HepG2 (cell line): Measurements from ENCODE around the gene KRTAP12-3. TPM values are rescaled to one million over a fixed set of nuclear protein-coding genes. Genes with fewer than 3 reads are reported as not detected.
A peak's percentile ranks its signal among the peaks of the same experiment; 100 is the strongest.

ENCODE experiments used
- FOSL1 ChIP-seq: sonication (generic); formaldehyde crosslinking; IDR thresholded peaks from 2 replicates; pipeline ENCODE4 v1.9.0; 2021; ENCODE audit warnings: missing genetic modification reagents, borderline replicate concordance
- HDAC2 ChIP-seq: sonication (generic); formaldehyde crosslinking; IDR thresholded peaks from 2 replicates; pipeline ENCODE4 v1.4.0; 2020; ENCODE audit warnings: missing genetic modification reagents
- HNRNPLL ChIP-seq: fragments of 200-400 bp; formaldehyde crosslinking; IDR thresholded peaks from 2 replicates; pipeline ENCODE4 v1.6.1; 2017; ENCODE audit warnings: mild to moderate bottlenecking, low read depth, low read length; ENCODE audit not compliant: poor library complexity, severe bottlenecking
- MTA1 ChIP-seq: sonication (generic); formaldehyde crosslinking; IDR thresholded peaks from 2 replicates; pipeline ENCODE4 v1.4.0; 2020; ENCODE audit warnings: missing genetic modification reagents, mild to moderate bottlenecking, borderline replicate concordance
- TCF7L2 ChIP-seq: IDR thresholded peaks from 2 replicates; pipeline ENCODE4 v1.6.1; 2011; ENCODE audit warnings: mild to moderate bottlenecking, low read depth, low read length, moderate library complexity
- XRCC5 ChIP-seq: fragments of 200-400 bp; formaldehyde crosslinking; optimal IDR thresholded peaks from 2 replicates; pipeline ENCODE3; 2017; ENCODE audit warnings: mild to moderate bottlenecking, low read length
- ZMYM3 ChIP-seq: sonication (generic); formaldehyde crosslinking; IDR thresholded peaks from 2 replicates; pipeline ENCODE4 v1.5.1; 2020; ENCODE audit warnings: mild to moderate bottlenecking, missing genetic modification reagents
- ZNF441 ChIP-seq: sonication (generic); formaldehyde crosslinking; IDR thresholded peaks from 2 replicates; pipeline ENCODE4 v1.7.0; 2021; ENCODE audit warnings: missing genetic modification reagents, borderline replicate concordance
- ZNF501 ChIP-seq: sonication (generic); formaldehyde crosslinking; IDR thresholded peaks from 2 replicates; pipeline ENCODE4 v1.5.1; 2020; ENCODE audit warnings: mild to moderate bottlenecking, moderate library complexity, missing genetic modification reagents
- ZNF543 ChIP-seq: sonication (generic); formaldehyde crosslinking; IDR thresholded peaks from 2 replicates; pipeline ENCODE4 v1.4.0; 2020; ENCODE audit warnings: mild to moderate bottlenecking, missing genetic modification reagents
- ZNF644 ChIP-seq: IDR thresholded peaks from 2 replicates; pipeline ENCODE4 v1.6.1; 2016; ENCODE audit warnings: low read depth
- ZNF839 ChIP-seq: sonication (generic); formaldehyde crosslinking; IDR thresholded peaks from 2 replicates; pipeline ENCODE4 v1.4.0; 2020; ENCODE audit warnings: missing genetic modification reagents, mild to moderate bottlenecking, borderline replicate concordance
- polyA plus RNA-seq, 8 experiments: library from polyadenylated mRNA; depleted of rRNA in 3 of 8; stranded (reverse) in 7 of 8; unstranded in 1 of 8; fragments of >200 nt; fragmentation: Illumina TruSeq in 4 of 8; extraction: Trizol in 4 of 8; gene quantifications; 2 replicates each; pipeline versions ENCODE4 v1.2.1 to v1.2.3, GENCODE V29; 2011 to 2016; ENCODE audit warnings: low read depth in 4 of 8, missing spikeins in 1 of 8, mixed read lengths in 1 of 8; ENCODE audit not compliant: insufficient read depth in 1 of 8
- total RNA-seq, 5 experiments: library from RNA; depleted of rRNA; stranded (reverse); fragments of >200 nt; fragmentation: Illumina TruSeq; extraction: Trizol; gene quantifications; 2 replicates each; pipeline ENCODE4 v1.2.3, GENCODE V29; 2016; ENCODE audit warnings: low read depth in 1 of 5
- TF ChIP-seq, protein P1 (sequence below): sonication (generic); formaldehyde crosslinking; IDR thresholded peaks from 2 replicates; pipeline ENCODE4 v1.5.1; 2020; ENCODE audit warnings: missing genetic modification reagents, mild to moderate bottlenecking, borderline replicate concordance
- TF ChIP-seq, protein P2 (sequence below): sonication (generic); formaldehyde crosslinking; IDR thresholded peaks from 2 replicates; pipeline ENCODE4 v1.4.0; 2020; ENCODE audit warnings: missing genetic modification reagents, mild to moderate bottlenecking, borderline replicate concordance
- TF ChIP-seq, protein P3 (sequence below): sonication (generic); formaldehyde crosslinking; IDR thresholded peaks from 2 replicates; pipeline ENCODE4 v1.5.0; 2020; ENCODE audit warnings: mild to moderate bottlenecking, missing genetic modification reagents, borderline replicate concordance
- TF ChIP-seq, protein P4 (sequence below): IDR thresholded peaks from 2 replicates; pipeline ENCODE4 v1.4.0; 2020; ENCODE audit warnings: mild to moderate bottlenecking, missing genetic modification reagents

The KRTAP12-3 gene
- total and polyA plus RNA-seq, 2 of the 13 experiments (the other 11 are each of a cell fraction or from before 2014, with no cell fraction given): not detected

DNA sequence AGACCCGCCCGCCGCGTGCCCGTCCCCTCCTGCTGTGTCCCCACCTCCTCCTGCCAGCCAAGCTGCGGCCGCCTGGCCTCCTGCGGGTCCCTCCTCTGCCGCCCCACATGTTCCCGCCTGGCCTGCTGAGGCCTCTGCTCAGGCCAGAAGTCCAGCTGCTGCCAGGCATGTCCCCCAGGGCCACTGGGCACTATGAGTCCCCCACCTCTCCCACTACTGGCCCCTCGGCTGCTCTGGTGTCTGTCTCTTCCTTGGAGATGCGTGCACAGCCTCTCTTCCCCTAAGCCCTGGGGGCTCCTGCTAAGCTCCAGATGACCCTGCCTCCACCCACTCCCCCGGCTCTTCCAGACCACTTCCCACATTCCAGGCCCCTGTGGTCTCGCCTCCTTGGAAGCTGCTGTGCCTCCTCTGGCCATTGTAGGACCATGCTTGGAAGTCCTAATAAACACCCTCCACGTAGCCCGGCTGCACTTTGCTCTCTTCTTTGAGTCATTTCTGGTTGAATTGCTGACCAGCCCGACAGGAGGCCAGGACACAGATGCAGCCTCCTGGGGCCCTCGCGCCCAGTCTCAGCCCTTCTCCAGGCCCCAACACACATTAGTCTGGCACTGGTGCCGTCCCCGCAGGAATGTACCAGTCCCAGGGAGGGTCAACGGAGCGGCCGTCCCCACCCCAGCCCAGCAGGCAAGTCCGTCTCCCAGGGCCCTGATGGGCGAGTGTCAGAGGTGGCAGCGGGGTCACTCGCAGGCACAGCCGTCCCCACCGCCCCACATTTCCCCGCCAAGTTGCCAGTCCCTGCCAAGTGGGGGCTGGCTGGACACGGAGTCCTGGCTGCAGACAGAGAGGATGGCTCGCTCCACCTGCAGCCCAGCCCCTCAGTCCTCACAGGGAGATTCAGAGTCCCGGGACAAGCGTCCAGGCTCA, 40.3 kb downstream of the KRTAP12-3 start (continued):
- TF ChIP-seq, protein P1, sequence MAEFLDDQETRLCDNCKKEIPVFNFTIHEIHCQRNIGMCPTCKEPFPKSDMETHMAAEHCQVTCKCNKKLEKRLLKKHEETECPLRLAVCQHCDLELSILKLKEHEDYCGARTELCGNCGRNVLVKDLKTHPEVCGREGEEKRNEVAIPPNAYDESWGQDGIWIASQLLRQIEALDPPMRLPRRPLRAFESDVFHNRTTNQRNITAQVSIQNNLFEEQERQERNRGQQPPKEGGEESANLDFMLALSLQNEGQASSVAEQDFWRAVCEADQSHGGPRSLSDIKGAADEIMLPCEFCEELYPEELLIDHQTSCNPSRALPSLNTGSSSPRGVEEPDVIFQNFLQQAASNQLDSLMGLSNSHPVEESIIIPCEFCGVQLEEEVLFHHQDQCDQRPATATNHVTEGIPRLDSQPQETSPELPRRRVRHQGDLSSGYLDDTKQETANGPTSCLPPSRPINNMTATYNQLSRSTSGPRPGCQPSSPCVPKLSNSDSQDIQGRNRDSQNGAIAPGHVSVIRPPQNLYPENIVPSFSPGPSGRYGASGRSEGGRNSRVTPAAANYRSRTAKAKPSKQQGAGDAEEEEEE (CRISPR knock-in tag): 0 out of 2 replicates have a peak, but pooled peaks have one; percentile 3
- no peak for TF ChIP-seq XRCC5
- peak; percentile 95; the same call in 1 of the 2 replicates for TF ChIP-seq ZNF543
- TF ChIP-seq, protein P2, sequence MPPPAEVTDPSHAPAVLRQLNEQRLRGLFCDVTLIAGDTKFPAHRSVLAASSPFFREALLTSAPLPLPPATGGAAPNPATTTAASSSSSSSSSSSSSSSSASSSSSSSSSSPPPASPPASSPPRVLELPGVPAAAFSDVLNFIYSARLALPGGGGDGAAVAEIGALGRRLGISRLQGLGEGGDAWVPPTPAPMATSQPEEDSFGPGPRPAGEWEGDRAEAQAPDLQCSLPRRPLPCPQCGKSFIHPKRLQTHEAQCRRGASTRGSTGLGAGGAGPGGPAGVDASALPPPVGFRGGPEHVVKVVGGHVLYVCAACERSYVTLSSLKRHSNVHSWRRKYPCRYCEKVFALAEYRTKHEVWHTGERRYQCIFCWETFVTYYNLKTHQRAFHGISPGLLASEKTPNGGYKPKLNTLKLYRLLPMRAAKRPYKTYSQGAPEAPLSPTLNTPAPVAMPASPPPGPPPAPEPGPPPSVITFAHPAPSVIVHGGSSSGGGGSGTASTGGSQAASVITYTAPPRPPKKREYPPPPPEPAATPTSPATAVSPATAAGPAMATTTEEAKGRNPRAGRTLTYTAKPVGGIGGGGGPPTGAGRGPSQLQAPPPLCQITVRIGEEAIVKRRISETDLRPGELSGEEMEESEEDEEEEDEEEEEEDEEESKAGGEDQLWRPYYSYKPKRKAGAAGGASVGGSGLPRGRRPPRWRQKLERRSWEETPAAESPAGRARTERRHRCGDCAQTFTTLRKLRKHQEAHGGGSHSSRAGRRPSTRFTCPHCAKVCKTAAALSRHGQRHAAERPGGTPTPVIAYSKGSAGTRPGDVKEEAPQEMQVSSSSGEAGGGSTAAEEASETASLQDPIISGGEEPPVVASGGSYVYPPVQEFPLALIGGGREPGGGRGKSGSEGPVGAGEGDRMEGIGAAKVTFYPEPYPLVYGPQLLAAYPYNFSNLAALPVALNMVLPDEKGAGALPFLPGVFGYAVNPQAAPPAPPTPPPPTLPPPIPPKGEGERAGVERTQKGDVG: peak; percentile 88; the same call in 1 of the 2 replicates
- TF ChIP-seq, protein P3, sequence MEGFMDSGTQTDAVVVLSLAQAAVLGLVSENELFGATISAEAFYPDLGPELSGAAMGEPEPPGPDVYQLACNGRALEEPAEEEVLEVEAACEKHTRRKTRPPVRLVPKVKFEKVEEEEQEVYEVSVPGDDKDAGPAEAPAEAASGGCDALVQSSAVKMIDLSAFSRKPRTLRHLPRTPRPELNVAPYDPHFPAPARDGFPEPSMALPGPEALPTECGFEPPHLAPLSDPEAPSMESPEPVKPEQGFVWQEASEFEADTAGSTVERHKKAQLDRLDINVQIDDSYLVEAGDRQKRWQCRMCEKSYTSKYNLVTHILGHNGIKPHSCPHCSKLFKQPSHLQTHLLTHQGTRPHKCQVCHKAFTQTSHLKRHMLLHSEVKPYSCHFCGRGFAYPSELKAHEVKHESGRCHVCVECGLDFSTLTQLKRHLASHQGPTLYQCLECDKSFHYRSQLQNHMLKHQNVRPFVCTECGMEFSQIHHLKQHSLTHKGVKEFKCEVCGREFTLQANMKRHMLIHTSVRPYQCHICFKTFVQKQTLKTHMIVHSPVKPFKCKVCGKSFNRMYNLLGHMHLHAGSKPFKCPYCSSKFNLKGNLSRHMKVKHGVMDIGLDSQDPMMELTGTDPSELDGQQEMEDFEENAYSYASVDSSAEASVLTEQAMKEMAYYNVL (CRISPR knock-in tag): no peak
- 0 out of 2 replicates have a peak, but pooled peaks have one; percentile 82 for TF ChIP-seq ZNF839
- peak; percentile 54; the same call in 1 of the 2 replicates for TF ChIP-seq ZNF441
- TF ChIP-seq, protein P4, sequence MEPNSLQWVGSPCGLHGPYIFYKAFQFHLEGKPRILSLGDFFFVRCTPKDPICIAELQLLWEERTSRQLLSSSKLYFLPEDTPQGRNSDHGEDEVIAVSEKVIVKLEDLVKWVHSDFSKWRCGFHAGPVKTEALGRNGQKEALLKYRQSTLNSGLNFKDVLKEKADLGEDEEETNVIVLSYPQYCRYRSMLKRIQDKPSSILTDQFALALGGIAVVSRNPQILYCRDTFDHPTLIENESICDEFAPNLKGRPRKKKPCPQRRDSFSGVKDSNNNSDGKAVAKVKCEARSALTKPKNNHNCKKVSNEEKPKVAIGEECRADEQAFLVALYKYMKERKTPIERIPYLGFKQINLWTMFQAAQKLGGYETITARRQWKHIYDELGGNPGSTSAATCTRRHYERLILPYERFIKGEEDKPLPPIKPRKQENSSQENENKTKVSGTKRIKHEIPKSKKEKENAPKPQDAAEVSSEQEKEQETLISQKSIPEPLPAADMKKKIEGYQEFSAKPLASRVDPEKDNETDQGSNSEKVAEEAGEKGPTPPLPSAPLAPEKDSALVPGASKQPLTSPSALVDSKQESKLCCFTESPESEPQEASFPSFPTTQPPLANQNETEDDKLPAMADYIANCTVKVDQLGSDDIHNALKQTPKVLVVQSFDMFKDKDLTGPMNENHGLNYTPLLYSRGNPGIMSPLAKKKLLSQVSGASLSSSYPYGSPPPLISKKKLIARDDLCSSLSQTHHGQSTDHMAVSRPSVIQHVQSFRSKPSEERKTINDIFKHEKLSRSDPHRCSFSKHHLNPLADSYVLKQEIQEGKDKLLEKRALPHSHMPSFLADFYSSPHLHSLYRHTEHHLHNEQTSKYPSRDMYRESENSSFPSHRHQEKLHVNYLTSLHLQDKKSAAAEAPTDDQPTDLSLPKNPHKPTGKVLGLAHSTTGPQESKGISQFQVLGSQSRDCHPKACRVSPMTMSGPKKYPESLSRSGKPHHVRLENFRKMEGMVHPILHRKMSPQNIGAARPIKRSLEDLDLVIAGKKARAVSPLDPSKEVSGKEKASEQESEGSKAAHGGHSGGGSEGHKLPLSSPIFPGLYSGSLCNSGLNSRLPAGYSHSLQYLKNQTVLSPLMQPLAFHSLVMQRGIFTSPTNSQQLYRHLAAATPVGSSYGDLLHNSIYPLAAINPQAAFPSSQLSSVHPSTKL (CRISPR knock-in tag): peak; percentile 54; the same call in 1 of the 2 replicates
- TF ChIP-seq FOSL1 (CRISPR knock-in tag): peak; percentile 29; the same call in 1 of the 2 replicates
- TF ChIP-seq ZNF644 (CRISPR knock-in tag): peak; percentile 52; the same call in 1 of the 2 replicates
- peak; percentile 51 for TF ChIP-seq ZNF501 (CRISPR knock-in tag)
- TF ChIP-seq ZMYM3 (CRISPR knock-in tag): peak; percentile 76
- TF ChIP-seq TCF7L2: no peak
- peak; percentile 32; the same call in 1 of the 2 replicates for TF ChIP-seq HDAC2
- peak; percentile 62; the same call in 1 of the 2 replicates for TF ChIP-seq MTA1 (CRISPR knock-in tag)
- peak; percentile 40 for TF ChIP-seq HNRNPLL
